ENCODE measurements around the gene CCDC89.
"Not testable (repeated sequence)": the region's sequence is repeated elsewhere in the genome, so short reads cannot be mapped to it uniquely, and the experiment has no call there.

Gene CCDC89

GRCh38 chr11:85694385-85694980 is 8.5 kb upstream of the CCDC89 start:
- peak; percentile 56 for DNase-seq (ENCODE audit: low spot score)

GRCh38 chr11:85685125-85685819 is 723 bp downstream of the CCDC89 start:
- no peak for DNase-seq (ENCODE audit: low spot score)

GRCh38 chr11:85682330-85683305 is 3.4 kb downstream of the CCDC89 start:
- peak; percentile 57 for DNase-seq (ENCODE audit: low spot score)

- no peak for DNase-seq (ENCODE audit: low spot score)
These were observed 5.1 kb downstream of the CCDC89 start for GRCh38 chr11:85680897-85681296.

- no peak for DNase-seq (ENCODE audit: low spot score)
These were observed 6.4 kb downstream of the CCDC89 start for GRCh38 chr11:85679576-85679975.

- DNase-seq (ENCODE audit: low spot score) = no peak
These were observed 12.6 kb downstream of the CCDC89 start for GRCh38 chr11:85673393-85673792.

GRCh38 chr11:85672105-85672902 is 13.7 kb downstream of the CCDC89 start:
- DNase-seq (ENCODE audit: low spot score) = no peak

- not testable (repeated sequence) for DNase-seq (ENCODE audit: low spot score)
These were observed 14.9 kb downstream of the CCDC89 start for GRCh38 chr11:85670949-85671663.

- no peak for DNase-seq (ENCODE audit: low spot score)
These were observed 17.8 kb downstream of the CCDC89 start for GRCh38 chr11:85668157-85668556.

- DNase-seq (ENCODE audit: low spot score) = no peak
These were observed 19.3 kb downstream of the CCDC89 start for GRCh38 chr11:85666687-85667086.

- no peak for DNase-seq (ENCODE audit: low spot score)
These were observed 20.3 kb downstream of the CCDC89 start for GRCh38 chr11:85665733-85666132.

GRCh38 chr11:85664615-85665481 is 21.1 kb downstream of the CCDC89 start, which contains the start of gene CREBZF:
Gene CREBZF (minus strand): TSS chr11:85665129. CDS start chr11:85664875, 254 bp downstream.
- peak; percentile 95 for DNase-seq (ENCODE audit: low spot score)

- DNase-seq (ENCODE audit: low spot score) = peak; percentile 88
These were observed 22.0 kb downstream of the CCDC89 start for GRCh38 chr11:85663753-85664614.

GRCh38 chr11:85663080-85663752 is 22.8 kb downstream of the CCDC89 start:
- peak; percentile 27 for DNase-seq (ENCODE audit: low spot score)

- DNase-seq (ENCODE audit: low spot score) = no peak
These were observed 23.9 kb downstream of the CCDC89 start for GRCh38 chr11:85661972-85662664.

GRCh38 chr11:85658180-85658579 is 27.8 kb downstream of the CCDC89 start:
- no peak for DNase-seq (ENCODE audit: low spot score)

GRCh38 chr11:85656777-85657176 is 29.2 kb downstream of the CCDC89 start:
- no peak for DNase-seq (ENCODE audit: low spot score)

GRCh38 chr11:85654343-85654742 is 31.7 kb downstream of the CCDC89 start:
- not testable (repeated sequence) for DNase-seq (ENCODE audit: low spot score)

Data from CD4-positive, alpha-beta T cell treated with Interleukin-2 at 100 ng/mL for 4 hours (primary cell).